CD4-positive, alpha-beta T cell treated with Interleukin-12 subunit alpha and Interleukin-12 subunit beta, for 1 hour (primary cell): ENCODE measurements around the gene CYB561A3.
A peak's percentile ranks its signal among the peaks of the same experiment; 100 is the strongest.
"Not testable (repeated sequence)": the region's sequence is repeated elsewhere in the genome, so short reads cannot be mapped to it uniquely, and the experiment has no call there.

ENCODE experiments used
- DNase-seq: peaks from one replicate; pipeline ENCODE4 v3.0.0-alpha.2; 2020

CYB561A3 gene, protein sequence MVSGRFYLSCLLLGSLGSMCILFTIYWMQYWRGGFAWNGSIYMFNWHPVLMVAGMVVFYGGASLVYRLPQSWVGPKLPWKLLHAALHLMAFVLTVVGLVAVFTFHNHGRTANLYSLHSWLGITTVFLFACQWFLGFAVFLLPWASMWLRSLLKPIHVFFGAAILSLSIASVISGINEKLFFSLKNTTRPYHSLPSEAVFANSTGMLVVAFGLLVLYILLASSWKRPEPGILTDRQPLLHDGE

DNA sequence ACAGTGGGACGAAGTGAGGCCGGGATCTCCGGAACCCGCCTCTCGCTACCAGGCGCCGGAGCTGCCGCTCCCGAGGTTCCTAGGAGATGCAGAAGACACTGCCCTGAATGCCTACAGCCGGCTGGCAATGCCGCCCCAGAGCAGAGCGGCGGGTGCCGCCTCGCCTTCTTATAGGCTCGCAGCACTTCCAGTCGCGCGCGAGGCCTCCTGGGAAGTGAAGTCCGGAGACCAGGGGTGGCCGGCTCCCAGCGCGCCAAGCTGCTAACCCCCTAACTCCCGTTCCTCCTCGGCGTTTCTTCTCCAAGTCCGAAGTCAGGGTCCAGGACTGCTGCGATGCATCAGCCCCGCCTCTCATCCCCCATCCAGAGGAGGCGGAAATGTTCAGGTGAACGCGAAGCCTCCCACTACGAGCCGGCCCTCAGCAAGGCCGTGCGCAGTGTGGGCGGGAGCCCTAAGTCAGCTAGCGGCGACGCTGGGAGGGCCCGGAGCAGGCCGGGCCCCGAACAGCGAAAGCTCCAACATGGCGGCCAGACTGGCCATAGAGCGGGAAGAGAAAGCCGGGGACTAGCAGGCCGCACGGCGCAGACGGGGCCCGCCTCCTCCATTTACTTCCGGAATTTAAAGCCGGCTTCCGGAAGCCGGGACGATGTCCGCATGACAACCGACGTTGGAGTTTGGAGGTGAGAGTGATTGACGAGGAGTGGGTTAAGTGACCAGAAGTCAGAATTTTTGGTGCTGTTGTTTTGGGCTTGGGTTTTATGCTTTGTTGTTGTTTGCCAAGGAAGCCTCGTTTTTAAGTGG lies at the start of gene CYB561A3, which contains the start of gene TMEM138:
CYB561A3 (minus strand) TSS at position 142 of the 801 bp plus-strand sequence. CDS start 5,169 bp downstream, outside the sequence.
TMEM138 (plus strand) TSS at position 634 of the 801 bp plus-strand sequence. CDS start 2,017 bp downstream, outside the sequence.
- peak; percentile 89 for DNase-seq

DNA sequence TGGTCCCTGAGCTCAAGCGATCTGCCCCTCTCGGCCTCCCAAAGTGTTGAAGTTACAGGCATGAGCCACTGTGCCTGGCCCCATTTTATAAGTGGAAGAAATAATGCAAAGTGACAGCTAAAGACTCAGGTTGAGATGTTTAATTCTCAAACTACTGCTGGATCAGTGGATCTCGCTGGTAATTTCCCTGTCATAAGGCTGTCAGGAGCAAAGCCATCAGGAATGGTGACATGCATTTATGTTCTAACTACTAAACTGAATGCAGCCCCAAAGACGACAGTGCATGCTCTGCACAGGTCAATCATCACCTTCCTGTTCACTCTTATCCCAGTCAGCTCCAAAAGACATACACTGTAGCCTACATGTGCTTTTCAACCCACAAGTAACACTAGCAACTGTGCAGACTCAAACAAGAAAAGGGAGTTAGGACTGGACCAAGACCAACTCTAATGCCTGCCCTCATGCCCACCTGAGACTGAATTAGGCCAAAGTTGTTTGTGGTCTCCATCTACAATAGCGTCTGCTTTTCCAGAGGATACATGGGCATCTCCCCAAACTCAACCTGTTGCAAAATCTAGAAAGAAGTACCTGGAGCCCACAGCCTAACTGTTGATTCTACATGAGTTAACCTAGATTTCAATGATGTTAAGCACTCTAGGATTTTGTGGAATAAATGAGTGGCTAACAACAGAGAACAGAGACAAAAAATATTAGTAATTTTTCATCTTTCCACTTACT lies 45.5 kb upstream of the CYB561A3 start:
- no peak for DNase-seq

DNA sequence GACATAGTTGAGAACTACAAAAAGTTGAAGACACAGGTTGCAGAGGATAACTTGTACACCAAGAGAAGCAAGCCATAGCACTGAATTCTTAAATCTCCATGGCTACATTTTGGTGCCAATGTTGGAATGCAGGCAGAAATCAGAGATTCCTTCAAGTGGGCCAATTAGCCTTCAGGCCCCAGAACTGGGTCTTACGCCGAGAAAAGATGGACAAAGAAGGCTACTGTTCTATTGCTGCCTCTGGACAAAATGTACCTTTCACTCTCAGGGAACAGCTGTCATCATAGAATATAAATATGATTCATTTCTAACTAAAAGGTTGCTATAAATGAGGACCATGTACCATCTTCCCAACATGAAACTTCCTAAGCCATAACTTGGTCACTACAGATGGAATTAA lies 44.4 kb upstream of the CYB561A3 start:
- no peak for DNase-seq

DNA sequence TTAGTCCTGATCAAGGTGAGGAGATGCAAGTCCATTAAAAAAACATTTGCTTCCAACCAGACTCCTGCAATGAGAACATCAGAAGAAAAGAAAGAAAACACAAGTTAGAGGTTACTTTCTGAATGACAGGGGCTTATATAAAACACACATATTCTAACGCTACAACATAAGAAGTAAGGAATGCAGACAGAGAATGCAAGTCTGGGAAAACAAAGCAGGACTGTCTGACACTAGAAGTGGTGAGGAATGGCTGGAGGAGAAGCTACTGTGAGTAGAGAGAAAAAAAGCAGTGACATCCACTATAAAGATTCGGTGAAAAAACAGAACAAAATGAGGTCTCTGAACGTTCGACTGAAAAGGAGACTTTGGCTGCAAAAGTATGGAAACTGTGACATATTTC lies 43.0 kb upstream of the CYB561A3 start:
- DNase-seq: no peak

DNA sequence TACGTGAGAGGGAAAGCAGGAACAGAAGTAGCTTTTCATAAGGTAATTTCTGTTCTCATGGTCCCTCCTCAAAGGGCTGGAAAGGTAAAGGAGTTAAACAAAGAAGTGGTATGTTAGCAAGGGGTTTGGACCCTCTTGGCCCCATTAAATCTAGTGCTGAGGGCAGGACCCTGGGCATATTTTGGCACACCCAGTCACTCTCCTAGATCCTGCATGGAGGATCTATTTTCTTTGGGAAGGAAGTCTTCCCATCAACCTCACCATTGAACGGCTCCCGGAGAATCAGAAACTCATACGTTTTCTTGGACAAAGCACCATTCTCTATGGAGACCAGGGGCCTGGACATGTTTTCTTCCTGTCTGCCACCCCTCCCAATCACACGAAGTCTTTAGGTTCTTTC lies 42.4 kb upstream of the CYB561A3 start:
- no peak for DNase-seq

DNA sequence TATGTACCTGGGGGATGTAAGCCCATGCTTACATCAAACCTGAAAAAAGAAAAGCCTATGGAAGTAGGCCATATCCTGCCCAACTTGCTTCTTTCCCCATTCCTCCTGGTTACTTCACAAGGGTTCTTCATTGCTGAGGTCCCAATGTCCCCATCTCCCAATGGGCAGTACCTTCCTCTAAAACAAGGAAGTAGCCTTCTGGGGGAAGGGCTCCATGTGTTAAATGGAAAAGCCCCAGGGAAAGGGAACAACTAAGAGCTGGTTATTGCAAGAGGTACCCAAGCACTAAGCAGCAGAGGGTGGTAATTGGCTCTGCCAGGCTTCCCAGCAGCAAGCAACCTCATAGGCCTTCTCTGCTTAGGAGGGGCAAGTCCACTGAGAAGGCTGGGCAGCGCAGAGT lies 42.0 kb upstream of the CYB561A3 start:
- no peak for DNase-seq

DNA sequence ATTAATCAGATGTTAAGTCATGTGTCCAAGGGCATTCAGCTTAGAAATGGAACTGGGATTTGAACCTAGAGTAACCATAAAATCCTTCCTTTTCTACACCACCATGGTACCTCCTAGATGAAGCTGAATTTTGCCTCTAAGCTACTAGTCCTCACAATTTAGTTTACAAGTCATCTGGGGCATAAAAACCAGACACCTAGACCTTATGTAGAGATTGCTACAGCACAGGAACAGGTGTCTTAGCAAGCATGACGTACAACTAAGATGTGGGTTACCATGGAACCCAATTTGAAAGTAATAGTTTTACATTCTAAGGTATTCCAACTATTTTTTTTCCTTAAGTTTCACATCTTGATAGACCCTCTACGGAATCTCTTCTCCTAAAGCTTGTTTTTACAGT lies 39.9 kb upstream of the CYB561A3 start:
- DNase-seq: no peak

DNA sequence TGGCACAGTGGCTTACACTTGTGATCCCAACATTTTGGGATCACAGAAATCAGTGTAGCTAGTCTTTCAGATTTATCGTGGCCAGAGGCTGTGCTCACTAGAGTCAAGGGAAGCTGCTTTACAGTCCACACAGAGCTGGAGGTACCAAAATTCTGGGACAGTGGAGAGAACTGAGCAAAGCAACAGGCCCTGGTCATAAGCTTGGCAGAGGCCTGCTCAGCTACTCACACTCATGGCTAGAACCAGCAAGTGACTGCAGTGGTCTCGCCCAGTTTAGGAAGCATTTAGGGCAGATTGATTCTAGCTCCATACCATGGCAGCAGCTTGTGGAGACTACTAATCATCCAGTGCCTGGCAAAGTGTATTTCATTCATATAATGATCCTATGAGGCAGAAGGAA lies 39.5 kb upstream of the CYB561A3 start:
- no peak for DNase-seq

DNA sequence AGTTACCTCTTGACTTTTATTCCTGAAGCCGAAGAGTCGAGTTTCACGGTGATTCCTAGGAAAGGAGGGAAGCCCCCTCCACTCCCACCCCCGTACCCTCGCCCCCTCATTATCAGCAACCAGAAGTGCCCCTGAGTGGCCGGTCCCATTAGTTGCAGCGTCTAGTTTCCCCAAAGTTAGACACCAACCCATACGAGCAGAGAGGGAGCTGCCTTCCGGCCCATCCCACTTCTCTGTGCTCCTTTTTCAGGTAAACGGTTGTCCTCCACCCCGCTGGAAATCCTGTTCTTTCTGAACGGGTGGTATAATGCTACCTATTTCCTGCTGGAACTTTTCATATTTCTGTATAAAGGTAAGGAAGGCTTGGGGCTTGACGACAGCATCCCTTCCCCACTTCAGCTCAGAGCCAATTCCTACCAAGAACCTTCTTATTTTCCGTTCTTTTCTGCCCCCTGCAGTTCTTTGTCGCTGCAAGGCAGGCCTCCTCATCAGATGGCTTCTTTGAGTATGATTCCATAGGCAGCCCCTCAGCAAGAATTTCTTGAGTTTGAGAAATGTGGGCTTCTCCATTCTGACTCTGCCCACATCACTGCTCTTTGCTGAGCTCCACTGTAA lies 31.4 kb upstream of the CYB561A3 start:
- DNase-seq: peak; percentile 21

DNA sequence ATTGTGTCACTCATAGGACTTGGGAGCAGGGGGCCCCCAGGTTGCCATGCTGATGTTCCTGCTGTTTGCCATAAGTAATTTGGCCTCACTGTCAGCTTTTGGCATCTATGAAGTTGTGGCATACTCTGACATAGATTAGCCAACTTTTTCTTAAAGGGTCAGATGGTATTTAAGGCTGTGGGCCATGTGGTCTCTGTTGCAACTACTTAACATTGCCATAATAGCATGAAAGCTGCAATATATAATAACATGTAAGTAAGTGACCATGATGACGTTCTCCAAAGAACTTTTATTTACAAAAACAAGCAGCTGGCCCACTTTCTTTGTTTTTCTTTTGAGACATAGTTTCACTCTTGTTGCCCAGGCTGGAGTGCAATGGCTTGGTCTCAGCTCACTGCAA lies 28.5 kb upstream of the CYB561A3 start:
- no peak for DNase-seq

DNA sequence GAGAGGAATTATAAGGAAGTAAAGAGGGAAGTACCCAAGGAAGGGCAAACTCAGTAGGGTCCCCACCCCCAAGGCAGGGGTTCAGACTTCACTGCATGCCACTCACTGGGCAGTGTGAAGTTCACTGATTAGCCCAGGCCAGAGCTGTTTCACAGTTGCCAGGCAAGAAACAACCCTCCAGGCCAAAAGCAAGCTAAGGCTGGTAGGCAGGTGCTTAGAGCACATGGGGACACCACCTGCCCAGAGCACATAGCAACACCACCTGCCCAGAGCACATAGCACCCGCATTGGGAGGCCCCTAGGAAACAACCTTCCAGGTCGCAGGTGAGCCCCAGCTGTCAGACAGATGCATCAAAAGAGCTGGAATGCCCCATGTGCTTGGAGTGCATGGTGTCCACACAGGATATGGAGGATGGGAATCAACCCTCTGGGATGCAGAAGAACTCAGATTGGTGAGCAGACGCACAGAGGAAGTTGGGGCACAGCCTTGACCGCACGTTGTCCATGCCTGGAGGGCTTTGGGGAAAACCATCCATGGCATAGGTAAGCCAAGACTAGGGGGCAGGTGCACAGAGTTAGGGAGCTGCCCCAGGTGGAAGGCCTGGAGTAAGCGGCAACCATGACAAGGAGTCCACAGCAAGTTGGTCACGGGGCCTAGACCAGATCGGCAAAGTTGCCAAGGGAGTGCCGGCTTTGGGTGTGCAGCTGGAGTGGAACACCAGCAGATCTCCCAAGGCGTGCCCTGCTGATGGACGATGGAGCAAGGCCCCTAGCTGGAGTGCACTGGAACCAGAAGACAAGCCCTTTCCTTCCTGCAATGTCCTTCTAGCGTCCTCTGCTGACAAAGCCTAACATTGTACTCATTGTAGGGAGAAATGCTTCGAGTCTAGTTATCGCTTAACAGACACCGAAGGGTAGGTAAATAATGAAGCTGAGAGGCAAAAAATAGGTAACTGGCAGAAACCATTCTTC lies 22.9 kb upstream of the CYB561A3 start:
- DNase-seq: no peak

DNA sequence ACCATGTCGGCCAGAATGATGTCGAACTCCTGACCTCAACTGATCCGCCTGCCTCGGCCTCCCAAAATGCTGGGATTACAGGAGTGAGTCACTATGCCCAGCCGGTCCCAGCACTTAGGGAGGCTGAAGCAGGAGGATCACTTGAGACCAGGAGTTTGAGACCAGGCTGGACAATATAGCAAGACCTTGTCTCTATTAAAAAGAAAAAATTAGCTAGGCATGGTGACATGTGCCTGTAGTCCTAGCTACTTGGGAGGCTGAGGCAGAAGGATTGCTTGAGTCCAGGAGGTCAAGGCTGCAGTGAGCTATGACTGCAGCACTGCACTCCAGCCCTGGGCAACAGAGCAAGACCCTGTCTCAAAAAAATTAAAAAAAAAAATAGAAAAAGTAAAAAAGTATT lies 22.2 kb upstream of the CYB561A3 start:
- DNase-seq: not testable (repeated sequence)

DNA sequence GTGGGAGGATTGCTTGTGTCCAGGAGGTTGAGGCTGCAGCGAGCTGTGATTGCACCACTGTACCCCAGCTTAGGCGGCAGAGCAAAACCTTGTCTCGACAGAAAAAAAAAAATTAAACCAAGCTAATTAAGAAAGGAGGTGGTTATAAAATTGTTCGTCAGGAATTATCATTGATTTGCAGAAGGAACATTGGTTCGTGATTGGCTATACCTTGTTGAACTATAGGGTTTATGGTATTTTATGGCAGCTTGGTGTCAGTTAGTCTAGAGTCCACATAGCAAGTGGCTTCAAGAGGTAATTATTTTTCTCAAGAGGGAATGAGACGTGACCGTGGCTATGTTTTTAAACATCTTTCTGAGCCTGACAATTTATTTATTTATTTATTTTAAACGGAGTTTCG lies 19.2 kb upstream of the CYB561A3 start:
- DNase-seq: no peak

DNA sequence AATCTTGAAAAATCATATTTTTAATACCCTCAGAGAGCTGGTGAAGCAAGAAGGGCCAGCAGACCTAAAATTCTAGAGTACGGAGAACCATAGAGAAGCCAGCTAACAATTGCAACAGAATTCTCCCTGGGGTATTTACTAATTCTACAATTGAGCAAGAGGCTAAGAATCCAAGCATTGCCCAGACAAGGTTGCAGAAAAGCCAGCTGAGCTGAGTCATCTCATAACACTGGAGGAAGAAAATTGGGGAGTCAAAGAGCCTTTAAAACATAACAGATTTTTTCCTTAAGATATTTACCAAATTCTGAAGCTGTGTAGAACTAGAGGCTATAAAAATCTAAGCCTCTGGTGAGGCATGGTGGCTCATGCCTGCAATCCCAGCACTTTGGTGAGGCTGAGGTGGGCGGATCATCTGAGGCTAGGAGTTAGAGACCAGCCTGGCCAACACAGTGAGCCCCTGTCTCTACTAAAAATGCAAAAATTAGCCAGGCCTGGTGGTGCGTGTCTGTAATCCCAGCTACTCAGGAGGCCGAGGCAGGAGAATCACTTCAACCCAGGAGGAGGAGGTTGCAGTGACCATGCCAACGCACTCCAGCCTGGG lies 17.1 kb upstream of the CYB561A3 start:
- no peak for DNase-seq

DNA sequence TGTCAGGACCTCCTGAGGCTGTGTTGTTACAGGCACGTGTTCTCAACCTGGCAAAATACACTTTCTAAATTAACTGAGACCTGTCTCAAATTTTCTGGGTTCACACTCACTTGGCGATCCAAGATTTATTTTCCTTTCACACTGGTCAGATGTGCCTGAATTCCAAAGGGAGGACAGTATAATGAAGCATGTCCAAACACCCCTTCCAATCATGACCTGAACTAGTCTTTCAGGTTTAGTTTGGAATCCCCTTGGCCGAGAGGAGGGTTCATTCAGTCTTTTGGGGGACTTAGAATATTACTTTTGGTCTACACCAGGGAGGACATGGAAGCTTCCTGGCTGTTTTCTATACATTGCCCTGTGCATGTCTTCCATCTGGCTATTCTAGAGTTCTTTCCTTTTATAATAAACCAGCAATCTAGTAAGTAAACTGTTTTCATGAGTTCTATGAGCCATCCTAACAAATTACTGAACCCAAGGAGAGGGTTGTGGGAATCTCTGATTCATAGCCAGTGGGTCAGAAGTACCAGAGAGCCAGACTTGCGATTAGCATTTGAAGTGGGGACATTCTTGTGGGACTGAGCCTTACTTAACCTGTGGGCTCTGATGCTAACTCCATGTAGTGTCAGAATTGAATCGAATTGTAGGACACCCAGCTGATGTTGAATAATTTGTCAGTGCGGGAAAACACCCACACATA lies 15.9 kb upstream of the CYB561A3 start:
- no peak for DNase-seq

DNA sequence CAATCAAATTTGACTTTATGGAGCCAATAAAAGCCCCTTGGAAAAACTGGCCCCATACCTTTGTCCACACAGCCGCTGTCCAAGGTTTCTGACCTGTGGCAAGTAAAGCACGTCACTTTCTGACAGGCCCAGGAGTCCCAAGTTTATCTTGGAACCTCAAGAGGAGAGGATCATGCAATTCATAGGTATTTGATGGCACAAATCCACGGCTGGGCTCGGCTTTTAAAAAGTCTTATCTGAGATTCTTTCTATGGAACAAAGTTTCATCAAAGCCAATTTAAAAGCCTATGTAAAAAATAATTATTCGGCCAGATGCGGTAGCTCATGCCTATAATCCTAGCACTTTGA lies 14.1 kb upstream of the CYB561A3 start:
- DNase-seq: no peak

DNA sequence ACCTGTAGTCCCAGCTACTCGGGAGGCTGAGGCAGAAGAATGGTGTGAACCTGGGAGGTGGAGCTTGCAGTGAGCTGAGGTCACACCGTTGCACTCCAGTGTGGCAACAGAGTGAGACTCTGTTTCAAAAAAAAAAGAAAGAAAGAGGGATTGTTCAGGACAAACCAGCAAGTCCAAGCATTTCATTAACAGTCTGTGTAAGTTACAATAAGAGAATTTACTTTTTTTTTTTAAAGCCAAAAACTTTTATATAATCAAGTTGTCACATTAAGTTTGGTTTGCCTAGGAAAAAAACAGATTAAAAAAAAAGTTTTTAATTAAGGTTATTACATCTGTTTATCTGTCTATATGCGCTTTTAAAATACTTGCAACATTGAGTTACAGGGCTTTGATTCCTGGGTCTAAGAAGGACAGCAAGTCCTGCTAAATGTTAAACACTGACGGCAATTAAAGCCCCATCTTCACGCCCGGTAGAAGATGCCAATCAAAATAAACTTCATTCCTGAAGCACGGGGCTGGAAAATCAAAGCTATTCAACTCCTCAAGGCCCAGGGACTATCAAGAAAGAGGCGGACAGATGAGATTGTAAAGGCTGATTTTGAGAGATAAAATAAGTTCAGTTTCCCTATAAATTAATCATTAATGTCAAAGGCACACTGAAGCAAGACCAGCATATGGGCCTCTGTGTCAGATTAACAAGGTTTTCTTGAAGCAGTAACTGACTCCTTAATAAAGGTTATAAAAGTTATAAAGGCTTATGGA lies 11.2 kb upstream of the CYB561A3 start:
- no peak for DNase-seq

DNA sequence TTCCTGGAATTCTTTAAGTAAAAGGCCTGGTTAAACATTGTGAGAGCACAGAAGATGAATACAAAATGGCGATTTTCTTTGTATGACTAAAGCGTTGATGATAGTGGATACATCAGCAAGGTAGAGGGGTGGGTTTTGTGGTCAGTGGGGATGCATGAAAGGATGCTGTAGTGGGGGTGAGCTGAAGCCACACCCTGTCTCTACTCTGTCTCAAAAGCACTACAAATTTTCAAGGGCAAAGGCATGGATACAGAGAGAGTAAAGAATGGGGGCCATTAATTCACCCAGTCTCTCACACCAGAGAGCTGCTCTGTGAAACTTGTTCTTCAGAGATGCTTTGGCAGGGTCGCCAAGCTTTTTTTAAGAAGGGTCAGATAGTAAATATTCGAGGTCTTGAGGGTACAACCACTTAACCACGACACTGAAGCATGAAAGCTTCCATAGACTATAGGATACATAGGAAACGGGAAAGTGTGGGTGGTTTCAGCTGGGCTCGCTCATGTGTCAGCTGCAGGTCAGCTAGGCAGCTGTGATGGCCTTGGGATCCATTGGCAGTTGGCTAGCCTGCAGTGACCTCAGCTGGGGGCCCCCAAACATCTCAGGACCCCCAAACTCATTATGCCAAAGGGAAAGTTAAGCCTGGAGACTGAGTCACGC lies 8.8 kb upstream of the CYB561A3 start:
- DNase-seq: no peak
